Stimulated activated CD4-positive, alpha-beta T cell treated with anti-CD3 and anti-CD28 coated beads, Interleukin-1b, Interleukin-23, amount 100 ng/mL, for 24 hours (primary cell): ENCODE results near the gene OSBPL6.

ENCODE experiments used
- DNase-seq, 4 experiments: peaks; one replicate each; pipeline ENCODE4 v3.0.0-alpha.2; 2020; ENCODE audit warnings: low read depth in 4 of 4, low spot score in 1 of 4

The OSBPL6 gene

GRCh38 chr2:178426388-178426787 is 232.1 kb downstream of the OSBPL6 start:
- DNase-seq, result no peak

- DNase-seq, result no peak
Observed at GRCh38 chr2:178427458-178427857, 233.1 kb downstream of the OSBPL6 start.

DNA sequence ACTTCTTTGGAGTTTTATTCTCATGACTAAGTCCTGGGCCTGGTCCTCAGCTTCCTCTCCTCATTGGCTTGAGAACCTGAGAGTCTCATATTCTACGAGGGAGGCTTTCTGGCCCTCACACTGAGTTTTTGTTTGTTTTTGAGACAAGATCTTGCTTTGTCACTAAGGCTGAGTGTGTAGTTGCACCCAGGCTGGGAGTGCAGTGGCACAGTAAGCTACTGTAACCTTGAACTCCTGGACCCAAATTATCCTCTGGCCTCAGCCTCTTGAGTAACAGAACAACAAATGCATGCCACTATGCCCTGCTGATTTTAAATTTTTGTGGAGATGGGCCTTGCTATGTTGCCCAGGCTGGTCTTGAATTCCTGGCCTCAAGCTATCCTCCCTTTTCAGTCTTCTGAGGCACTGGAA is 234.1 kb downstream of the OSBPL6 start:
- DNase-seq, result no peak

DNA sequence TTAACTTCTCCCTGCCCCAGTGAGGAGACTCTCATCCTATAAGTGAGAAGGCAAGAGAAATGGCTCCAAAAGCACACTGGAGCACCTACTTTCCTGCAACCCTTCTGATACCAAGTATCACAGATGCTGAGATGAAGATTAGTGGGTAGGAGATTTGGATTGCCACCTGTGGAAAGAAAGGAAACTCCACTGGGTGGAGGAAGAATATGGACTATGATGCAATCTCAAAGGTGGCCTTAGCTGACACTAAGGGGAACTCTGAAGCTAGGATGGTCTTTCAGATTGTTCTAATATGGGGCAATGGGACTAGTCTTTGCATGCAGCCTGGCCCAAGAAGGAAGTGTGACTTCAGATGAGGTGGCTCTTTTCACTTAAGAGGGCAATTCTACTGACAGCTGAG is 235.0 kb downstream of the OSBPL6 start:
- no peak for DNase-seq

GRCh38 chr2:178436662-178437061 is 242.3 kb downstream of the OSBPL6 start:
- DNase-seq, result no peak

- no peak for DNase-seq
Observed at GRCh38 chr2:178441426-178441825, 247.1 kb downstream of the OSBPL6 start.

GRCh38 chr2:178448968-178449661 is 254.8 kb downstream of the OSBPL6 start:
- DNase-seq, result no peak

DNA sequence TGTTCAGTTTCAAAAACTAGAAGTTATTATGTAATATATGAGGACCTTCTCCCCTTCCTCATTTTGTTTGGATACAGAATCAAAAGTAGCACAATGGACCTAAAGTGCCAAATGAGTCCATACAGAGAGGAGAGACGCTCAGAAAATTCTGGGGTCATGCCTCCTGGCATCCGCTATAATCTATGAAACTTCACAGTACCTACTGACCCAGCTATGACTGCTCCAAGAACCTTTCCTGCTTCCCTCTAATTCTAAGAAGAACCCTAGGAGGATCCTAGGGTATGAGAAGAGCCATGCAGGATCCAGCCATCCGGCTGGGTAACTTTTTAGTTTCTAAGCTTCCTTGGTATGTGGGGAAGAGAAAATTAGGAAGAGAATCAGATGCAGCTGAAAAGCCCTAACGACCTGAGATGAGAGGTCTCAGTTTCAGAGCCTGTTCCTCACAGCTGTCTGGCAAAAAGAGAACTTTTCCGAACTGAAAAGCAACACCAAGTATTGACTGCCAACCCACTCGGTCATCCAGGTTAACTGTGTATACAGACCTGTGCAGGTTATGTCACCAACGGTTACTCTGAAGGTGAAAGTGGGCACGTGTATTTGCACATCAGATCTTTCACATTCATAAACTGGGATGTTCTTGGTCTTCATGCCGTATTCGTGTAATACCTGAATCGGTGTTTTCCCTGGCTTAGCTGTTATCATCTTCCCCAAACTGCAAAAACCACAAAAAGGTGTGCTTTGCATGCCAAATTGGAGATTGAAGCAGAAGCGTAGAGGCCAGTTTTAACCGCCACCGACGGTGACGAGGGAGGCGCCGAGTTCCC is 255.6 kb downstream of the OSBPL6 start:
- peak in 1 of 4 experiments; percentile 4 for DNase-seq

GRCh38 chr2:178450524-178450773 is 256.1 kb downstream of the OSBPL6 start:
- DNase-seq, result no peak

- peak; percentile 85 to 94 (median 92) for DNase-seq
Observed at GRCh38 chr2:178450774-178451525, 256.6 kb downstream of the OSBPL6 start, which contains the start of the genes PJVK and PRKRA. Gene PJVK, plus strand, starts transcription at chr2:178451378. Its CDS starts 2,032 bp downstream, at chr2:178453410. Gene PRKRA, minus strand, starts transcription at chr2:178451175. Its CDS starts 145 bp downstream, at chr2:178451030.

DNA sequence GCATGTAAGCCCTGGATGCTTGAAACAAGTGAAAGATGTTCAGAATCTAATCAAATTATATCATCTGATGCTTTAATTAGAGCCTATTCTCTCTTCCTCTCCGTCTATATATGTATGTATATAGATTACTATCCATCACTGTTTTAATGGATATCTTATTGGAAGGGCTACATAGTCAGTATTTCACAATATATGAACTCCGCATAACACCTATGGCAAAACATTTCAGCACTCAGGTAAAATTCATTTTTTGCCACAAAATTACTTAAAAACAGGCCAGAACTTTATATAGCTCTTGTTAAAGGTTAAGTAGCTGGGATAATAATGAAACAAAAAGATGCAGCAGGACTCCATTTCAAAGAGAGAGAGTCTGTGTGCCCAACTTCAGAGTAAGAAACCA is 258.0 kb downstream of the OSBPL6 start:
- no peak for DNase-seq
